ENCODE data around the gene MAGI2.

MAGI2 gene

GRCh38 chr7:79453558-79454360, at the start of gene MAGI2:
TSS of gene MAGI2 (minus strand) at chr7:79453667. CDS start at chr7:79453320, 347 bp downstream.
- FAIRE-seq = no peak

GRCh38 chr7:79502151-79502550, 48.7 kb upstream of the MAGI2 start:
- no peak for FAIRE-seq

- FAIRE-seq = no peak
Observed at GRCh38 chr7:79500759-79501158, 47.3 kb upstream of the MAGI2 start.

GRCh38 chr7:79497728-79498127, 44.3 kb upstream of the MAGI2 start:
- FAIRE-seq = no peak

GRCh38 chr7:79495544-79496272, 42.2 kb upstream of the MAGI2 start:
- FAIRE-seq = no peak

GRCh38 chr7:79494046-79494445, 40.6 kb upstream of the MAGI2 start:
- no peak for FAIRE-seq

- FAIRE-seq = no peak
Observed at GRCh38 chr7:79489371-79489770, 35.9 kb upstream of the MAGI2 start.

GRCh38 chr7:79478386-79478785, 24.9 kb upstream of the MAGI2 start:
- no peak for FAIRE-seq

- FAIRE-seq = no peak
Observed at GRCh38 chr7:79475455-79475854, 22.0 kb upstream of the MAGI2 start.

GRCh38 chr7:79471699-79472098, 18.2 kb upstream of the MAGI2 start:
- FAIRE-seq = no peak

- no peak for FAIRE-seq
Observed at GRCh38 chr7:79471283-79471682, 17.8 kb upstream of the MAGI2 start.

GRCh38 chr7:79465551-79465950, 12.1 kb upstream of the MAGI2 start:
- no peak for FAIRE-seq

GRCh38 chr7:79464051-79464450, 10.6 kb upstream of the MAGI2 start:
- no peak for FAIRE-seq

GRCh38 chr7:79462390-79462789, 8.9 kb upstream of the MAGI2 start:
- FAIRE-seq = no peak

- FAIRE-seq = no peak
Observed at GRCh38 chr7:79461660-79462059, 8.2 kb upstream of the MAGI2 start.

- no peak for FAIRE-seq
Observed at GRCh38 chr7:79459381-79459780, 5.9 kb upstream of the MAGI2 start.

- FAIRE-seq = no peak
Observed at GRCh38 chr7:79458796-79459195, 5.3 kb upstream of the MAGI2 start.

GRCh38 chr7:79455173-79455790, 1.8 kb upstream of the MAGI2 start:
- FAIRE-seq = no peak

GRCh38 chr7:79454361-79454960, 994 bp upstream of the MAGI2 start:
- FAIRE-seq = no peak

GRCh38 chr7:79453266-79453557, 255 bp downstream of the MAGI2 start:
- FAIRE-seq = no peak

GRCh38 chr7:79452495-79453265, 787 bp downstream of the MAGI2 start:
- no peak for FAIRE-seq

GRCh38 chr7:79452032-79452494, 1.4 kb downstream of the MAGI2 start:
- no peak for FAIRE-seq

- no peak for FAIRE-seq
Observed at GRCh38 chr7:79451580-79451979, 1.9 kb downstream of the MAGI2 start.
